Astrocyte (in vitro differentiated cells and primary cell): Measurements from ENCODE around the gene KLF2. TPM values are rescaled to one million over a fixed set of nuclear protein-coding genes. Genes with fewer than 3 reads are reported as not detected.

ENCODE experiments used
- DNase-seq: peaks from one replicate; pipeline ENCODE4 v3.0.0-alpha.2; 2010; ENCODE audit warnings: low read depth
- FAIRE-seq: peaks from 2 replicates; lab custom pipeline; 2011; peaks lifted over from hg19 to GRCh38; lab: Jason Lieb, UNC
- H2AFZ ChIP-seq: 2 replicates; pipeline ENCODE4 v1.6.0; 2012; ENCODE audit warnings: low read depth, low read length, inconsistent platforms
- H3K27ac ChIP-seq: 2 replicates; pipeline ENCODE4 v1.5.1; 2011; ENCODE audit warnings: low read depth, low read length, inconsistent platforms
- H3K27me3 ChIP-seq: 2 replicates; pipeline ENCODE4 v1.6.0; 2011; ENCODE audit warnings: low read length, inconsistent platforms; ENCODE audit not compliant: insufficient read depth
- H3K36me3 ChIP-seq: 2 replicates; pipeline ENCODE4 v1.5.1; 2011; ENCODE audit warnings: low read length, inconsistent platforms; ENCODE audit not compliant: insufficient read depth
- H3K4me1 ChIP-seq: 2 replicates; pipeline ENCODE4 v1.5.1; 2011; ENCODE audit warnings: low read length, inconsistent platforms; ENCODE audit not compliant: insufficient read depth
- H3K4me2 ChIP-seq: 2 replicates; pipeline ENCODE4 v1.6.0; 2012; ENCODE audit warnings: low read length, inconsistent platforms
- H3K4me3 ChIP-seq: 2 replicates; pipeline ENCODE4 v1.5.1; 2011; ENCODE audit warnings: low read depth, mild to moderate bottlenecking, low read length, inconsistent platforms; ENCODE audit not compliant: insufficient read depth
- H3K79me2 ChIP-seq: 2 replicates; pipeline ENCODE4 v1.6.0; 2012; ENCODE audit warnings: mild to moderate bottlenecking, low read length, inconsistent platforms; ENCODE audit not compliant: insufficient read depth
- H3K9ac ChIP-seq: 2 replicates; pipeline ENCODE4 v1.6.0; 2012; ENCODE audit warnings: mild to moderate bottlenecking, low read length, inconsistent platforms
- H3K9me3 ChIP-seq: 2 replicates; pipeline ENCODE4 v1.5.1; 2012; ENCODE audit warnings: low read depth, mild to moderate bottlenecking, low read length, inconsistent platforms; ENCODE audit not compliant: insufficient read depth
- H4K20me1 ChIP-seq: 2 replicates; pipeline ENCODE4 v1.6.0; 2012; ENCODE audit warnings: low read length, inconsistent platforms; ENCODE audit not compliant: insufficient read depth
- H3K27ac Mint-ChIP-seq: one replicate; pipeline ENCODE4 v1.8.0; 2021; ENCODE audit warnings: mild to moderate bottlenecking, mixed read lengths; ENCODE audit not compliant: unreplicated experiment
- H3K27me3 Mint-ChIP-seq: one replicate; pipeline ENCODE4 v1.8.0; 2021; ENCODE audit warnings: low read depth, mixed read lengths; ENCODE audit not compliant: unreplicated experiment
- H3K36me3 Mint-ChIP-seq: one replicate; pipeline ENCODE4 v1.8.0; 2021; ENCODE audit warnings: low read depth, mixed read lengths; ENCODE audit not compliant: unreplicated experiment
- H3K4me1 Mint-ChIP-seq: one replicate; pipeline ENCODE4 v1.8.0; 2021; ENCODE audit warnings: low read depth, mixed read lengths; ENCODE audit not compliant: unreplicated experiment
- H3K4me3 Mint-ChIP-seq: one replicate; pipeline ENCODE4 v1.8.0; 2021; ENCODE audit warnings: mild to moderate bottlenecking, moderate library complexity, mixed read lengths; ENCODE audit not compliant: unreplicated experiment
- H3K9me3 Mint-ChIP-seq: one replicate; pipeline ENCODE4 v1.8.0; 2021; ENCODE audit warnings: mild to moderate bottlenecking, mixed read lengths; ENCODE audit not compliant: unreplicated experiment
- CTCF ChIP-seq: IDR thresholded peaks from 2 replicates; pipeline ENCODE4 v1.5.1; 2011; ENCODE audit warnings: low read depth, mild to moderate bottlenecking, inconsistent platforms, low read length, moderate library complexity; ENCODE audit not compliant: insufficient read depth
- EZH2 ChIP-seq: IDR thresholded peaks from 2 replicates; pipeline ENCODE4 v1.6.1; 2012; ENCODE audit warnings: mild to moderate bottlenecking, low read length, inconsistent platforms; ENCODE audit not compliant: insufficient read depth
- total RNA-seq: library from RNA; stranded (reverse); gene quantifications from 2 replicates; pipeline ENCODE4 v1.2.1, GENCODE V29; 2021

KLF2 gene
- total RNA-seq, 1 donor from 2014 or later: 1.9 TPM

GRCh38 chr19:16361926-16362325 is 37.3 kb downstream of the KLF2 start:
- Mint-ChIP-seq H3K9me3 (no peaks in the 10 kb centered on the region), H3K27ac (no peak overlapping the region), H3K27me3 (no peaks in the 10 kb centered on the region), H3K4me3 (no peak overlapping the region), H3K36me3 (peaks cover 8% of the 10 kb centered on the region), H3K4me1 (no peaks in the 10 kb centered on the region)
- DNase-seq (no peak), FAIRE-seq (no peak)
- Histone ChIP-seq H3K4me2 (no peak overlapping the region), H3K36me3 (no peaks in the 10 kb centered on the region), H3K27me3 (no peaks in the 10 kb centered on the region), H3K4me1 (no peaks in the 10 kb centered on the region), H3K4me3 (no peak overlapping the region), H4K20me1 (peaks cover 6% of the 10 kb centered on the region), H3K9me3 (no peaks in the 10 kb centered on the region), H3K9ac (no peak overlapping the region), H3K79me2 (no peaks in the 10 kb centered on the region), H3K27ac (no peak overlapping the region), H2AFZ (no peak overlapping the region)
- TF ChIP-seq CTCF (no peak), EZH2 (no peak)

GRCh38 chr19:16363133-16363851 is 38.7 kb downstream of the KLF2 start:
- Mint-ChIP-seq H3K27ac (no peak overlapping the region), H3K4me3 (no peak overlapping the region)
- no peak for FAIRE-seq

More at GRCh38 chr19:16363133-16363851, 38.7 kb downstream of the KLF2 start:
- H3K4me1 ChIP-seq: no peaks in the 10 kb centered on the region
- no peak for DNase-seq
- H3K9me3 ChIP-seq: no peaks in the 10 kb centered on the region
- H3K36me3 Mint-ChIP-seq: peaks cover 4% of the 10 kb centered on the region
- no peak overlapping the region for H3K4me3 ChIP-seq
- peaks cover 10% of the 10 kb centered on the region for H4K20me1 ChIP-seq
- H3K9ac ChIP-seq: no peak overlapping the region
- no peaks in the 10 kb centered on the region for H3K36me3 ChIP-seq
- no peak overlapping the region for H3K4me2 ChIP-seq
- no peaks in the 10 kb centered on the region for H3K4me1 Mint-ChIP-seq
- no peak for TF ChIP-seq CTCF
- no peaks in the 10 kb centered on the region for H3K9me3 Mint-ChIP-seq
- no peaks in the 10 kb centered on the region for H3K27me3 Mint-ChIP-seq
- no peaks in the 10 kb centered on the region for H3K79me2 ChIP-seq
- no peaks in the 10 kb centered on the region for H3K27me3 ChIP-seq
- H3K27ac ChIP-seq: no peak overlapping the region
- no peak overlapping the region for H2AFZ ChIP-seq
